GM18858 (cell line): ENCODE data around the gene CBLB.

Experiments
- ATAC-seq: cut with Tn5 transposase; IDR thresholded peaks from one replicate; pipeline ENCODE4 v1.9.1; 2021; ENCODE audit not compliant: unreplicated experiment

The CBLB gene

DNA sequence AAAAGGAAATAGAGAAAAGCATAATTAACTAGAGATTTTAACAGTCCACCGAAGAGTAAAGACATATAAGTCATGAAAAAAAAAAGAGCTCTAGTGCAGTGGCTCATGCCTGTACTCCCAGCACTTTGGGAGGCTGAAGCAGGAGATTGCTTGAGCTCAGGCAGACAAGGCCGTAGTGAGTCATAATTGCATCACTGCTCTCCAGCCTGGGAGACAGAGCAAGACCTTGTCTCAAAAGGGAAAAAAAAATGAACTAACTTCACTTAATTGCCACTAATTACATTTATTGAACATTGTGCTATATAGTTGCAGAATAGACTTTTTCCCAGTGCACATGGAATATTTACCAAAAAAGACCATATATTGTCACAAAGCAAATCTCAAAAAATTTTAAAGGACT is 221.8 kb downstream of the CBLB start:
- ATAC-seq: no peak

DNA sequence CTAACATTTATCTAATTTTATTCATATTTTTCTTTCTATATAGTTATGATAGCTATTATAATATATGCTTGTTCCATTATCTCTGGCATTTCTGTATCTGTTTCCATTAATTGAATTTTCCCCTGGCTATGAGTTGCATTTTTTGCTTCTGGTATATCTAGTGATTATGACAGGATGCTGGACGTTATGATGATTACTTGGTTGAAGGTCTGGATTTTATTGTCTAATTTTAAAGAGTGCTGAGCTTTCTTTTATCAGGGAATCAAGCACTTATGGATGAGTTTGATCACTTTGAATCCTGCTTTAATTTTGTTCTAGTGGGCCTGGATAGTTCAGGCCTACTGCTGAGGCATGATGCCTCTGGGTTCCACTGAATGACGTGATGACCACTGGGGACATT is 229.7 kb downstream of the CBLB start:
- ATAC-seq: no peak

DNA sequence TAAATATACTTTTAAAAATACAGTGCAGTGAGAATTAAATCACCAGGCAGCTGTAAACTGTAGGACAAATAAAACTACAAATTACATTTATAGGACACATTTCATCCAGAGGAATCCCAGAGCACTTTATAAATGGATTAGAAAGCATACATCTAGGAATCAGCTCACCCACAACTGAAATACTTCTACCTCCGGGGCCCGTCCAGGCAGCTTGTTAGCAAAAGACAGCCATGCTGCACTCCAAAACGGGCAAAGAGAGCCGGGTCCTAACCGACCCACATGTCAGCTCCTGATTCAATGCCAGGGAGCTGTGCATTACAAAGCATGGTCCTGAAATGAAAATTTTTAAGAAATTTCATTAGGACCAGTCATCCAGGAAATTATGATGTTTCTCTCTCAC is 234.1 kb downstream of the CBLB start:
- no peak for ATAC-seq

DNA sequence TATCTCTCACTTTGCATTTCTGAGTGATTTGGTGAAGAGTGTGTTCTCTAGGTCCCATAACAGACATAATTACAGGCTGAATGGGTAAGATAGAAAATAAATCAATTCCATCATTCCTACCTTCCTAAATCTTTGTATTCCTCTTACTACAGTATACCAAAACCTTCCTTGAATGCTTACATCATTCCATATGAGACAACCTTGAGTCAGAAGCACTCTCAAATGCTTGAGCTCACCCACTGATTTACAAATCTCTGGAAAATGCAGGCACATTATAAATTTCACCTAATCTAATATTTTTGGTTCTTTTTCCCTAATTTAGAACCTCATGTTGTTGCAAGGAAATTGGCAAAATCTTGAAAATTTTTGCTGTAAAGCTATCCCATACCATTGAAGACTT is 239.1 kb downstream of the CBLB start:
- no peak for ATAC-seq

DNA sequence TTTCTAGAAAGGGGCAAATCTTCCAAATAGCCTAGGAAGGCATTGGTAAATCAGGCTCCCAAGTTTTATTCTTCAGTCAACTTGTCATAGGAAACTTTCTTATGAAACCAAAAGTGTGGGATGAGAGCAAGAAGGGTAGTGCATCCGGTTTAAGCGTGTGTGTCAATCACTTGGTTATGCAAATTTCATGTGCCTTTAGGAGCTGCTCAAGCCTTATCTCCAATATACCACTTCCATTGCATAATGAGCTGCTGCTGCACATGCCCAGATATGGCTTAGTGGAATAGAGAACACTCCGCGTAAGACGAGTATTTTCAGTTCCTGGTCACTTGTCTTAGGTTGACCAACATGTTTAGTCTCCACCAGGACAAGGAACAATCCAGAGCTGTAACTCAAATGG is 242.1 kb downstream of the CBLB start:
- ATAC-seq: no peak

DNA sequence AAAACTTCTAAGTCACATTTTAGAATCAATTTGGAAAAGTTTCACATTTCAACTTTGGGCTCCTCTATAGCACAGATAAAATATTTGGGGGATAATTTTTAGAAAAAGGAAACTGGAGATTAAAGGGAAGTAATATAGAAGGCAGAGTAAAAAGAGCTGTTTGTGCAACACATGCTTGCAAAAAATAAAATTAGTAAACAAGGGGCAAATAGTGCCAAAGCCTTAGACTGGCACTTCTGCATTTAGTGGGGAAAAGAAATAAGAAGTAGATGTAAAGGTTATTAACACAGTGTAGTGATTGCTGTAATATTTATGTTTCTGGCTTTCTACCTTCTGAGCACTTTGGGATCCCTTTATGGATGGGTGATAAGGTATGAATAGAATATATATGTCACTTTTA is 246.6 kb downstream of the CBLB start:
- no peak for ATAC-seq

DNA sequence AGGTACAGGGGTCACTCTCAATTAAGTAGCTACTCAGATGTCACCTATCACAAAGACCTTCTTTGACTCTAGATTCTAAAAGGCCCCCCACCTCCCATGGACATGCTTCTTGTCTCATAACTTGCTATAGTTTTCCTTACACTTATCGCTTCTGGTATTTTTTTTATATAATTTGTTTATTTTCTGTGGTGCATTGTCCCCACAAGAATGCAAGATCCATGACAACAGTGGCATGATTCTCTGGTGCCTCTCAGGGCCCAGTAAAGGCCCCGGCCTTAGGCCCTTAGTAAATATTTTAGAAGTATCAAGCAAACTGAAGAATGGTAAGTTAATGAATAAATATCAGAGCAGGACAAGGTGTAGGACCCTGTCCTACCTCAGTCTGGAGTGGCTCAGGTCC is 248.6 kb downstream of the CBLB start:
- no peak for ATAC-seq

DNA sequence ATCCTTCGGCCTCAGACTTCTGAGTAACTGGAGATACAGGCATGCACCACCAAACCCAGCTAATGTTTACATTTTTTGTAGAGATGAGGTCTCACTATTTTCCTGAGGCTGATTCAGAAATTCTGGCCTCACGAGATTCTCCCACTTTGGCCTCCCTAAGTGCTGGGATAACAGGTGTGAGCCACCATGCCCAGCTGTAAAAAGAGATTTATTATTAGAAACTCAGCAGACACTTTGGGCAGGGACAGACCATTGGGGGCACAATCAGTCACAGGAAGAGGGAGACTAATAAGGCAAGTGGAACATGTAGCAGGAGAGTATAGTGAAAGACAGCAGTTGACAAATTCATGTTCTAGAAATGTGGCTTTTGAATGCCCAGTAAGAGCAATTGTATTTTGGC is 249.2 kb downstream of the CBLB start:
- ATAC-seq: no peak

DNA sequence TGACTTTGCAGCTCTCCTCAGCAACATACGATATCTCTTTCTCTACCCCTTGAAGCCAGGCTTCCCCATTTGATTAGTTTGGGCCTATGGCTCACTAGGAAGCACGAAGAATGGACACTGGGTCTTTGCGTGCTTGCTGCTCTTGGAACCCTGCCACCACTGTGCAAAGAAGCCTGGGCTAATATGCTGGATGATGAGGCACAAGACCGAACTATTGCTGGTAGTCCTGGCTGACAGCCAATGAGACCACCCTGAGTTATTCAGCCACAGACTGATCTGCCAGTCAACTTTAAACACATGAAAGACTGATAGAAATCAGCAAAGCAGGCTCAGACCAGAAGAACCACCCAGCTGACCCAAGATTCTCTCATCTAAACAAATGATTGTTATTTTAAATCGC is 250.3 kb downstream of the CBLB start:
- no peak for ATAC-seq

DNA sequence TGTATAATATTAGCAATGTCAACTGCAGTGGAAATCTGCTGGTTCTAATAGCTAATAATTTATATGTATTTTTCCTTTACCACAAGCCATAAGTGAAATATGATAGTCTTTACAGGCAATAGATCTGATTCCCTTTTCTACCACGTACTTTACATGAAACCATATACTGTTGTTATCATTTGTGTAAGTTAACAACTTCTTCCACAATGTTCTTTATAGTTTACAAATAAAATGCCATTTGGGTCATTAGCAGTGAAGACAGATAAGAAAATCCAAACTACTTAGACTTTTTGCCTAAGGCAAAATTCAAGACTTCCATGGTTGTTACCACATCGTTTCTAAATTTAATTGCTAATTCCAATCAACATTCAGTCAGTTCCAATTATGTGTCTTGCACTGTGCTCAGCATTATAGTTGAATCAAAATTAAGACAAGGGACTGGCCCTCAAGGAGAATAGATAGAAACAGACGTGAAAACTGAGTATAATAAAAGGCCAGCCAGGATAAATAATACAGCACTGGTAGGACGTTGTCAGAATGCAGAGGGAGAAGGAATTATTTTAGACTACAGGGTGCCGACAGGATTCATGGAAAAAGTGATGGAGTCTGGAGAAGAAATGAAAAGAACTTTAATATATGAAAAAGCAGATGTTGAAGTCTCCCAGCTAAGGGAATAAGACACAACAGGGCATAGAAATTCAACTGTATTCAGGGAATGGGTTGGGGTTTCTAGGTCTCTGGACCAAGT is 252.3 kb downstream of the CBLB start:
- ATAC-seq: no peak

DNA sequence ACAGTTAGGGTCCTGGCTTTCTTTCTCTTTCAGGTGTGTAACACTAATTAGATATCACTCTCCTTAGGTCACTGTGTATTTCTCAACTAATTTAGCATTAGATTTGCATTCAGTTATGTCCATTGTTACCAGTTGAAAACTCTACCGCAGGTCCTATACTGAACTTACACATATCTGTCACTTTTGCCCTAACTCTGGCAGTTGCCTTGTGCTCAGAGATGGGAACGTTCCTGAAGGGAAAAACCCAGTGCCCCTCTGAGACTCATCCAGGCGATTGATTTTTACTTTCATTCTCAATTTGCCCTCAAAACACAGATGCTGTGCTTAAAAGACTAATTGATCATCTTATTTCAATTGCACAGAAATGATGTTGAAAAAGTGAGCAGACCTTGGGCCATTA is 253.0 kb downstream of the CBLB start:
- ATAC-seq: no peak

DNA sequence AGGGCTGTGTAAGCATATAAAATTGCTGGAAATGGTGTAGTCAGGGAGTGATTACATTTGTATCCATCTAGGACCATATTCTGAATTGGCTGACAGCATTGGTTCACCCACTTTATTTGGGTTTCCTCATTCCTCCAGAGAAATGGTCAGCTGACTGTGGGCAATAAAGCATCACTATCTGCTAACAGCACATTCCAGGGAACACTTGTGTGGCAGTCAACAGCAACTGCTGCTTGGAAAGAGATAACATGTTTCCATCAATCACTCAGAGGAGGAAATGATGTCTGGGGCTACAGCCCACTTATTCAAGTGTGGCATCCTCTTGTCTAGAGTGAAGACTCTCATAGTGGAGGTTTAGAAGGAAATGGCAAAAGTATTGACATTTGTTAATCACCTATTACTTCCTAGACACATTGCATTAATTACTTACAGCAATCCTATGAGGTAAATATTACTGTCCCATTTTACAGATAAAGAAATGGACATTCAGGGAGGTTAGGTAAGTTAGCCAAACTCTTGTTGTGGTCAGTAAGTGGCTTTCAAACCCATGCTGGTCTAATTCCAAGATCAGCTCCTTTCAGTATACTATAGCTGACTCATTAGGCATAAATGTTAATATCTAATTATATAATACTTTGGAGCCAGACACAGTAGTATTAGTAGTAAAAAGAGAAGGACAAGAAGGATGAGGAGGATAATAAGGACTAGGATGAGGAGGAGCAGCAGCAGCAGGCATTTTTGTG is 254.4 kb downstream of the CBLB start:
- ATAC-seq: no peak

DNA sequence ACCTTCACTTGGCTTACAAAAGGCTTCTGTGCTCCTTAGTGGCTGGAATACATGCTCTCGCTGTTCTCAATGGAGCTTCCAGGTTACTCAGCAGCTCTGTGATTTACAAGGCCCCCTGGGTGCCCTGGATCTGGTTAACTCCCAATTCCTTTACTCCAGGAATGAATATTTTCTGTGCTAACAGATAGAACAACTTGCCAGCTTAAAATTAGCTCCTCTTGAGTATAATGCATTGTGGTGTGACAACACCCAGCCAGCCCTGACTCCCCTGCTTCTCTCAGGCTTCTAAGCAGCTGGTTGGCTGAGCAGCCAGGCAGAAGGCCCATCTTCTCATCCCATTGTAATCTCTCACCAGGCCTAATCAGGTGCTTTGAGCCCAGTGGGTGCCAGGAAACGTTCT is 255.7 kb downstream of the CBLB start:
- ATAC-seq: no peak

DNA sequence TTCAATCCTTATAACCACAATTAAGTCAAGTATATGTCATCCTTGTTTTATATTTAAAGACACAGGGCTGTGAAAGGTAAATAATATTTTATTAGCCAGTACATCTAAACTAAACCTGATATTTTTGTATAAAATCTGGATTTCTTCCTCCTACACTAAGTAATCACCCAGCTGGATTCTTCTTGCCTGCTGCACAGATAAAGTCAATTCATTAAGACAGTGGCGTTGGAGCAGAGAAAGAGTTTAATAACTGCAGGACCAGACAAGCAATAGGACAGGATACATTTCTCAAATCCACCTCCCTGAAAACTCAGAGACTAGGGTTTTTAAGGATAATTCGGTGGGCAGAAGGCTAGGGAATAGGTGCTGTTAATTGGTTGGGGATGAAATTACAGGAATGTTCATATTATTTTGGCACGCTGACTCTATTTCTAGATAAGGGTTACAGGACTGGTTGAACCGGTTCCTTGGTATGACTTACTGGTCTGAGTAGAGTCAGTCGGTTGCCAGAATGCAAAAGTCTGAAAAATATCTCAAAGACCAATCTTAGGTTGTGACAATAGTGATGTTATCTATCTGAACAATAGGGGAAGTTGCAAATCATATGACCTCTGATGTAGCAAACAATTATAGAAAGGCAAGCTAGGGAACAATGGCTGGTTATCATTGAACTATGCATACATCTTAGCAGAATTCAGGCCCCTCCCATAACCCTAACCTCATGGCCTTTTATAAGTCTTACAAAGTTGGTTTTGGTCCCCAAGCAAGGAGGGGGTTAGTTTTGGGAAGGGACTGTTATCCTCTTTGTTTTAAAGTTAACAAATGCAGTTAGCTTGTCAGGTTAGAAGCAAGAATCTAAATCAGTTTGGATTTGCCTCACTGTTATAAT is 257.3 kb downstream of the CBLB start:
- ATAC-seq: no peak

DNA sequence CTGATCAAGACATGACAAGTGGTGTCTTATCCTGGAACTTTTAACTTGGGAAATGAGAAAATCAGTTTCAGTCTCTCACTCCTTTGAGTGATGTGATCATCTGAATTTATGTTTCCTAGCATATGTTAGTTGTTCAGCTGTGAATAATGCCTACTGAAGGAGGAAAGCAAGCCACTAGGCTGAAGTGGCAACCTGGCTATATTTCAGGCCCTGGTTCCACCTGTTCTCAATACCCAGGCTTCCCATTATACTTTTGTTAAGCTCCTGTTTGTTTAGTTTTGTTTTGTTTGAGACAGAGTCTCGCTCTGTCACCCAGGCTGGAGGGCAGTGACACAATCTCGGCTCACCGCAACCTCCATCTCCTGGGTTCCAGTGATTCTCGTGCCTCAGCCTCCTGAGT is 258.3 kb downstream of the CBLB start:
- ATAC-seq: no peak

DNA sequence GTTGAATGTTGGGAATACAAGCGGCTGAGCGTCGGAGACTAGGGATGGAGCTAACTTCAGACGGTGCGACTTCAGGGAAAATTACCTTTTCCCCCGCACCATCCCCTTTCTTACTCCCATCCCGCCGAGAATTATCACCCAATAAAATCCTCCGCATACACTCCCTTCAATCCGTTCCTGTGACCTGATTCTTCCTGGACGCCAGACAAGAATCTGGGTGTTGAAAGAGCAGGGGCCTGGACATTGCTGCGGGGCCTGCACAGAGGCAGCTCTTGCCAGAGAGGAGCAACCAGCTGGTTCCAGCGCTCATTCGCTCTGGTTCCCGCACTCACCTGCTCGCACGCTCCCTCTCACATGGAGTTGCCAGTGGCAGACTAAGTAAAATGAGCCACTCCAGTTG is 260.2 kb downstream of the CBLB start:
- ATAC-seq: no peak

DNA sequence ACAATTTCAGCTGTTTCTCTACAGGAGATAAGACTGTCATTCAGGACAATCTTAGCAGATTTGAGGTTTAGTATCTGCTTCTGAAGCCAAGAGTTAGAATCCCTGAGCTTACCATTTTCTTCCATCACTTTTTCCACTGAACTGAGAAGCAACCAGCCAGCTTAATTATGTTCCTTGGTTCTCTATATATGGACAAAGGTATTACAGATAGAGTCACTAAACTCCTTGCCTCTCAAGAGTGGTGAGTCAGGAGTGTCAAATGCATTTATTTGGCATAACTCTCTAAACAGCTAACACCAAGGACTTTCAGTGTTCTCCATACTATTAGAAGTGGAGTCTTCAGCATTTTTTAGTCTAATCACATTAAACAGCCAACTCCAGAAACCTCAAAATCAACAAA is 262.8 kb downstream of the CBLB start:
- ATAC-seq: no peak
